Vagina (tissue), 2 donors: ENCODE results near the gene PHOSPHO2.

Experiments
- POLR2A ChIP-seq, 2 donors: fragments of 450-650 bp; IDR thresholded peaks; one replicate each; pipeline ENCODE4 v1.6.1; 2017; ENCODE audit warnings: antibody characterized with exemption in 2 of 2, mild to moderate bottlenecking in 2 of 2, moderate library complexity in 2 of 2
- POLR2AphosphoS5 ChIP-seq, 2 donors: sonication (generic); formaldehyde crosslinking; IDR thresholded peaks; one replicate each; pipeline ENCODE4 v1.9.0; 2017; ENCODE audit warnings: antibody characterized with exemption in 2 of 2, mild to moderate bottlenecking in 2 of 2, low read depth in 1 of 2; ENCODE audit not compliant: insufficient read depth in 1 of 2
- TF ChIP-seq, protein P1 (sequence below), 3 experiments: fragments of 450-650 bp in 2 of 3; fragments of 200-600 bp in 1 of 3; sonication (generic) in 1 of 3; IDR thresholded peaks; one replicate each; pipeline ENCODE4 v1.5.1; 2017 to 2019; ENCODE audit warnings: antibody characterized with exemption in 3 of 3, mild to moderate bottlenecking in 2 of 3, moderate library complexity in 2 of 3

DNA sequence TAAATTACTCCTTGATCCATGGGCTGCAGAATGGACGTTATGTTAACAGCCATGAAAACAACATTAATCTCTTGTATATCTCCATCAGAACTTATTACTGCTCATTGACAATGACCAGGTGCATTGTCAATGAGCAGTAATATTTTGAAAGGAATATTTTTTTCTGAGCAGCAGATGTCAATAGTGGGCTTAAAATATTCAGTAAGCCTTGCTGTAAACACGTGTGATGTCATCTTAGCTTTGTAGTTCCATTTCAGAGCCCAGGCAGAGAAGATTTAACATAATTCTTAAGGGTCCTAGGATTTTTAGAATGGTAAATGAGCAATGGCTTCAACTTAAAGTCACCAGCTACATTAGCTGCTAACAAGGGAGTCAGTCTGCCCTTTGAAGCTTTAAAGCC, 26.7 kb upstream of the PHOSPHO2 start:
- TF ChIP-seq, protein P1, sequence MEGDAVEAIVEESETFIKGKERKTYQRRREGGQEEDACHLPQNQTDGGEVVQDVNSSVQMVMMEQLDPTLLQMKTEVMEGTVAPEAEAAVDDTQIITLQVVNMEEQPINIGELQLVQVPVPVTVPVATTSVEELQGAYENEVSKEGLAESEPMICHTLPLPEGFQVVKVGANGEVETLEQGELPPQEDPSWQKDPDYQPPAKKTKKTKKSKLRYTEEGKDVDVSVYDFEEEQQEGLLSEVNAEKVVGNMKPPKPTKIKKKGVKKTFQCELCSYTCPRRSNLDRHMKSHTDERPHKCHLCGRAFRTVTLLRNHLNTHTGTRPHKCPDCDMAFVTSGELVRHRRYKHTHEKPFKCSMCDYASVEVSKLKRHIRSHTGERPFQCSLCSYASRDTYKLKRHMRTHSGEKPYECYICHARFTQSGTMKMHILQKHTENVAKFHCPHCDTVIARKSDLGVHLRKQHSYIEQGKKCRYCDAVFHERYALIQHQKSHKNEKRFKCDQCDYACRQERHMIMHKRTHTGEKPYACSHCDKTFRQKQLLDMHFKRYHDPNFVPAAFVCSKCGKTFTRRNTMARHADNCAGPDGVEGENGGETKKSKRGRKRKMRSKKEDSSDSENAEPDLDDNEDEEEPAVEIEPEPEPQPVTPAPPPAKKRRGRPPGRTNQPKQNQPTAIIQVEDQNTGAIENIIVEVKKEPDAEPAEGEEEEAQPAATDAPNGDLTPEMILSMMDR (IDR thresholded peaks at IDR 0.05), result no peak
- TF ChIP-seq POLR2A (IDR thresholded peaks at IDR 0.05) (no peak), POLR2AphosphoS5 (IDR thresholded peaks at IDR 0.05; ENCODE audit: insufficient read depth in 1 of 2, low read depth in 1 of 2) (no peak)
